Fibroblast of gingiva (primary cell): Measurements from ENCODE around the gene UTP18.

Experiments used
- DNase-seq: peaks from one replicate; pipeline ENCODE4 v3.0.0-alpha.2; 2011; ENCODE audit warnings: low read depth

The UTP18 gene

DNA sequence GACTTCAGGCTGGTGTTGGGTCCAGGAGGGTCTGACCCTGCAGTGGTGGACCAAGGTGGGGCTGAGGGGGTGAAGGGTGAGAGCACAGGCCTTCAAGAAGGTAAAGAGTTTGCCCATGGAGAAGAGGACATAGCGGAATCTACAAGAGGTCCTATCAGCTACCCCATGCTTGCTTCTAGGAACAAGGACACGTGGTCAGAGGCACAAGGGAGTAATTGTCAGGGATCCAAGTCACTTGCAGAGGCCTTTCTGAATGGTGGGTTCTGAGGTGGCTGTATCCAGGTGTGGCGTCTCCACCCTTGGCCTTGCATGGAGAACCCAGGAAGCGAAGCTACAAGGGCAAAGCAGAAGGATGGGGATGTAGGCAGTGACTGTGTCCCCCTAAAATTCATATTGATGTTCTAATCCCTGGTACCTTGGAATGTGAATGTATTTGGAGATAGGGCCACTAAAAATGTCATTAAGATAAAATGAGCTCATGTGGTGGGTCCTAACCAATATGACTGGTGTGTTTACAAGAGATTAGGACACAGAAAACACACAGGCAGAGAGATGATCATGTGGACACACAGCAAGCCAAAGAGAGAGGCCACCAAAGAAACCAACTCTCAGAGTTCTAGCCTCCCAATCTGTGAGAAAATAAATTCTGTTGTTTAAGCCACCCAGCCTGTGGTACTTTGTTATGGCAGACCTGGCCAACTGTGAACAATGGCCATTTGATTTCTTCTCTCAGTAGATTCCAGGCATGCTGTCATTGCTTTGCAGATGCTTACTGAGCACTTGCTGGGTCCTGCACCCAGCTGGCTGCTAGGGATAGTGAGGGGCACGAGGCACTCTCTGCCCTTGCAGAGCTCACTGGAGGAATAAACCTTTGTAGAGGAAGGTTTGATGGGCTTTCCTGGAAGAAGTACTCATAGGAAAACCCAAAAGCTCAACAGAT is 75.8 kb downstream of the UTP18 start:
- no peak for DNase-seq

DNA sequence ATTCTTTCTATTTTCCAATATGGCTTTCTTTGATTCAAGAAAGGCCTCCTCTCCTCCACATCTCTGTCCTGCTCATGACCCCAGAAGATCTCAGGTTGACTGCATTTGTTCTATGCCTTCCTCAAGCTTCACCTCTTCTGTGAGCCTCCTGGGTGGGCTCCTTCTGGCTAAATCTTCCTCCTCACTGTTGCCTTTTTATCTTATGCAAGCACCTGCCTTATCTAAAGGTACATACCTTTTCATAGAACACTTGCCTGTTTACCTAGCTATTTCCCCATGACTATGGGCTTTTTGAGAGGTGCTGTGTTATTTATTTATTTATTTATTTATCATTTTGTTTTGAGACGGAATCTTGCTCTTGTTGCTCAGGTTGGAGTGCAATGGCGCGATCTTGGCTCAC is 81.1 kb downstream of the UTP18 start:
- no peak for DNase-seq

- DNase-seq = no peak
Observed at GRCh38 chr17:51342257-51342656, 81.9 kb downstream of the UTP18 start.

- no peak for DNase-seq
Observed at GRCh38 chr17:51344532-51344931, 84.2 kb downstream of the UTP18 start.

DNA sequence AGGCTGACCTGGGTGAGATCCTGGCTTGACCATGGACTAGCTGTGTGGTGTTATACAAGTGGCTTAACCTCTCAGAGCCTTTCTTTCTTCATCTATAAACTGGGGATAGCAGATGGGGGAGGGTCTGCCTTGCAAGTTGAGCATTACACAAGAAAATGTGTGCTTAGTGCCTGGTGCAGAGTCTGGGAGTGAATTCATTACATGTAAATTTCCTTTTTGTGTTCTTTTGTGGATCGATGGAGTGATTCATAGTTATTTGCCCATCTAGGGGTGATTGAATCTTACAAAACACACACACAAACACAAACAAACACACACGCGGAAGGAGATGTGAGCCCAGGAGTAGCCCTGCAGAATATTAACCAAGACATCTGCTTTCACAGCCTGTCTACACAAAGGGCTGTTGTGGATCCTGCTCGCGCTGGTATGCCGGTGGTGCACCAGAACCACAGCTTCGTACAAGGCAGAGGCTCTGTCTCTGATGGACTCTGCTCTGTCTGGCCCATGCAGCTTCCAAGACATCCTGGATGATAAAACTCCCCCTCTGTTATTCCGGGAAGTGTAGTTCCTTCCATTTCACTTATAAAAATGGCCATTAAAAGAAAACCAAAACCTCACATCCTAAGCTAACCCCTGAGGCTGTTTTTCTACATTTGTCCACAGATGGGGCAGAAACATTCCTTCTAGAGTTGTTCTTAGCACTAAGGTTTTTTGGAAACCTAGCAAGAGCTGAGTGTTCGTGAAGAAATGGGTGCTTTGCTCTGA is 86.1 kb downstream of the UTP18 start:
- no peak for DNase-seq
